HG03342 (cell line): Measurements from ENCODE around the gene AIPL1.

Source experiments
- ATAC-seq: cut with Tn5 transposase; IDR thresholded peaks from one replicate; pipeline ENCODE4 v1.9.1; 2021; ENCODE audit warnings: mild to moderate bottlenecking, moderate library complexity; ENCODE audit not compliant: unreplicated experiment

AIPL1 gene

DNA sequence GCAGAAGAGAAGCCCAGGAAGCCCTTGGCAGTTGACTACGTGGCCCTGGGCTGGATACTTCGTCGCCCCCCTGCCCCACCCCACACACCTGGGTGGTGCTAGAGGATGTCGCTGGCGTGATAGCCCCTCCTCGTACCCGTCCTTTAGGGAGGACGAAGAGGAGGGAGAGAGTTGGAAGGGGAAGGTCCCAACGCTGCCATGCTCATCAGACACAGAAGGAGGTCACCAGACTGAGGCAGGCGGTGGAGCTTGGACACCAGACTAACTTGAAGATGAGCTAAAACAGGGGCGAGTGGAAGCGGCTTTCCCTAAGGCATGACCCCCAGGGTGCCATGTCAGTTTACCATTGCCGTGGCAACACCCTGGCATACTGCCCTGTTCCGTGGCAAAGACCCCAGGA lies 11.0 kb downstream of the AIPL1 start:
- no peak for ATAC-seq

DNA sequence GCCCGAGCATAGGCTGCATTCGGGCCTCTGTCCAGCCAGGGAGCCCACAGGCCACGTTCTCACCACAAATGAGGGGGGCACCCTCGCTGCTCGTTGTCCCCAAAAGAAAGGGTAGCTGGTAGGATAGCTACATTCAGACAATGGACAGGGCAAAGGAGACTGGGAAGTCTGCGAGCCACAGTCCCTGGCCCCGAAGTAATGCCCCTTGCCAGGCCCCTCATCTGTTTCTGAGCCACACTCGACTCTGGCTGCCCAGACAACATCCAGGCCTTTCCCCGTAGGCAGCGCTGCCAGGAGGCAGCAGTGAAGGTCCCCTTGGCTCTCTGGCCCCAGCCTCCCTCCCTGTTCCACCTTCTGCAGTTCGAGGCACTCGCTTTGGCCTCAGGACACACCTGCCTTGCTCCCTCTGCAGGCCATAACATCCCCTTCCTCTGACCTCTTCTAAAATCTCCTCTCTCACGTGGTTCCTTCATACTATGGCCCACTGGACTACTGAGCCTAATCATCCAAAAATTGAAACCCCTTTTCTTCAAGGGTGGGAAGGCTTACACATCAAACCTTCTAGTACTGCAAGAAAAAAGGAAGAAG lies 12.2 kb downstream of the AIPL1 start:
- no peak for ATAC-seq

DNA sequence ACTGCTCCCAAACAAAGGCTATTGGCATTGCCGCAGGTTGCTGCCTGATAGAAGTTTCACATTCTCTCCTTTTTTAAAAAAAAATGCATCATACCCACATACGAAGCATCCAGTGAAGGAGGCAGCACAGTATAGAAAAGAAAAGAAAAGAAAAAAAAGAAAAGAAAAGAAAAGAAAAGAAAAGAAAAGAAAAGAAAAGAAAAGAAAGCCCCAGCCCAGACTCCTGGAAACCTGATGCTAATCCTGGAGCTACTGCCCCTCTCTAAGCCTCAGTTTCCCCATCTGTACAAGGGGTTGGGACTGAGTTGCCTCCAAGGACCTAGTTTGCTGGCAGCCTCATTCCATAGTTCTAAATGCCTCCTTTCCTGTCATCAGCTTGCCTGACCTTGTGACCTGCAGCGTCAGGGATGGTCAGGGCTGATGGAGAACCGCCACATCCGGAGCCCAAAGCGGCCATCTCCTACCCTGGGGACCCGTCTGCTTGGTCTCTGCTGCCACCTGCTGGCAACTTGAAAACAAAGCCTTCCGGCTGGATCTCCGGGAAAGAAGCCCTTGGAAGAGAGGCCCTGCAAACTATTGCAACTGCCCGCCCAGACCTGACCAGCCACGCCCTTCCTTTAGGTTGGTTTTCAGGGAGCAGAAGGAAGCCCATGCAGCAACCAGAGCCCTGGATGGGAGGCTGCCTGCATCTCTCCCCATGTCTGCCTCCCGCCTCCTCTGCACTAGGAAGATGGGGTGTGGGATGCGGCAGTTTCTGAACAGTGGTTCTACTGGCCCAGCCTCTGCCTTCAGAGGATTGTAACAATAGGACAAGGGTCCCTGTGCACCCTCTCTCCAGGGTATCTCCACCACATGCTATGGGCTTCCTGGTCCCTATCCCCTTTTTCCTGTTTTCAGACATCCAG lies 13.0 kb downstream of the AIPL1 start:
- ATAC-seq = no peak

DNA sequence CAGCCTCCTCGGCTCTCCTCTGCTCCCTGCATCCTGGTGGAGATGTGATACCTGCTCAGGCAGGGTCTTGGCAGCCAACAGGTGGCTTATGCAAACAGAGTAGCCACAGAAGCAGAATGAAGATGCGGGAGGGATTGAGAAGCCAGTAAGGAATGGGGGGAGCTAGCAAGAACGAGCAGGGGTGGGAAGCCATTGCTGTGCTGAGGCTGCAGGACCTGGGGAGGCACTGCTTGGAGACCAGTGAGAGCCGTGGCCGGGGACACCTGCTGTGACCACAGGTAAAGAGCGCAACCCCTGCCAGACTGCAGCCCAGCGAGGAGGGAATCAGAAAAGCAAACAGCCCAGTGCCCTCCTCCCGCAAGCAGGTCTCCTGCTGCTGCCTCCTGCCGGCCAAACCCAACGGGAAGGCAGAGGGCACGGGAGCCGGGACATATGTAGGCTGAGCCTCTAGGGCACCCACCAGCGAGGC lies 14.7 kb downstream of the AIPL1 start:
- no peak for ATAC-seq

DNA sequence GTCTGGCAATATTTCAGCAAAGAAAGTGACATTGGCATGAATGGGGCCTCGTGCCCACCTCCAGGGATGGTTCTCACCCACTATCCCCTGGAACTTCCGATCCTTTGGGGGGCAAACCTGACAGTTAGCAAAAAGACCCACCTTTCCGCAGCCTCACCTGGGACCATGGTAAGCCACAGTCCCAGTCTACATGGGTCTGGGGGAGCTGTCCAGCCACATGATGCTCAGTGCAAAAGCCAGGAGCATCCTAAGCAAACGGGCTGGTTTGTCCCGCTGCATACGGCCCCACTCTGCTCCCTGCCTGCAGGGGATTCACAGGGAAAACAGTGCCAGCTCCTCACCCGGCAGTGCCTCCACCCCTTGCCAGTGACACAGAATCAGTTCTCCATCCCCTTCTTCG lies 19.3 kb downstream of the AIPL1 start:
- ATAC-seq = no peak

DNA sequence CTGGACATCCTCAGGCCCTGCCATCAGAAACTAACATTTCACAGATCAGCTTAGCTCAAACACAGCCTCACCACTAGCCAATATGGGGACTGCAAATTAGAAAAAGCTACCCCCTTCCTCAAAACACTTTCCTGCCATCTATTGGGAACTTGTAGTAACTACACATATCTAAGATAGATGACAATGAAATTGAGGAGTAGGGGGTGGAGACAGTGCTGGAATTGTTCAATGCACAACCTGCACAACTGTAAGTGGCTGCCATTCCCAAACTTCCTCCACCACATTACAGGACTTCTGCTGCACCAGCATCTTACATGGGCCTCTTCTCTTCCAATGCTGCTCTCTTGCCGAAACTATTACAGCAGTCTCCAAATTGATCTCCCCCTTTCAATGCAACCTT lies 21.9 kb downstream of the AIPL1 start:
- ATAC-seq = no peak

DNA sequence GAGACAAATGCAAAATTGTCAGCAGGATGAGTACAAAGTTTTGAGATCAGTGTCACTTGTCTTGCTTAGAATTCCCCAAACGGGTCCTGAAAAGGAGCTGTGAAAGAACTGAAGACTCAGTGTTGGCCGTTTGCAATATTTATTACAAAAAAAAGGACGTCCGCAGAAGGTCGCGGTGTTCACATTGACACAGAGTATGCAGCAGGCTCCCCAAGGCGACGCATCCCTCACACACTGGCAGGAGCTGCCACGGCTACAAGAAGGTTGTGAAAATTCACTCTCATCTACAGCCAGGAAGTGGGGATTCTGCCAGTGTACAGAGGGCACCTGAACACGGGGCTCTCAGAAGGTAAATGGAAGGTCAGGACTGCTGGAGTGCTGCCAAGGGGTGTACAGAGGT lies 26.2 kb downstream of the AIPL1 start:
- ATAC-seq = no peak

DNA sequence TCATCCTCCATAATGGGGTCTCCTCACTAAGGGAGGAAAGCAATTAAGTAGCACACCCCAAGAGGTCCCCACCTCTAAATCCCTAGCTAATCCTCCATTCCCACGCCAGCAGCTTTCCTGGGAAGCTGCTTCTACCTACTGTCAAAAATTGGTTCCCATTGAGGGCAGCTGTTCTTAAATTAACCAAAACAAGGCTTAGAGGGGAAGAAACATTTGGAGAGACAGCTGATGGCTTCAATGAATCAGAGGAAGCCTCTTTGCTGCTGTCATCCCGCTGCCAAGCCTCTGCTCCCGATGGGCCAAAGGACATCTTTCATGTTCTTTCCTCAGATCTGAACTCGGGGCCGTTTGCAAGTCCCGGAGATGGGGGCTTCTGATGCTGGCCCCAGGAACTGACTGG lies 26.6 kb downstream of the AIPL1 start:
- no peak for ATAC-seq

DNA sequence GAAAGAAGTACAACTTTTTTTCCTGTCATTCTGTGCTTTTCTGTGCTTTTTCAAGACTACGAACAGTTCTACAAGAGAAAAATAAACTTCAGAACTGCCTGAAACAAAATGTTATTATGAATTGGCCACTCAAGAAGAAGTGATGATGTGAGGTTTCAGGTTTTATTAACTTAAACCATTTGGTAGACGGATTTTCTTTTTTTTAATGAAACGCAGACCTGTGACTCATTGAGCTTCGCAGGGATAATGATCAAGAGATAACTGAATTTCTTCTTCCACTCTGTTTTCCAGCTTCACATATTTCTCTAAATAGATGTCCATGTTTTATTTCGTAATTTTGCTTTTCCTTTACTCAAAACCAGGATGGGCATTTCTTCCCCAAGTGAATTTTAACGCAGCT lies 32.7 kb downstream of the AIPL1 start:
- ATAC-seq = no peak

DNA sequence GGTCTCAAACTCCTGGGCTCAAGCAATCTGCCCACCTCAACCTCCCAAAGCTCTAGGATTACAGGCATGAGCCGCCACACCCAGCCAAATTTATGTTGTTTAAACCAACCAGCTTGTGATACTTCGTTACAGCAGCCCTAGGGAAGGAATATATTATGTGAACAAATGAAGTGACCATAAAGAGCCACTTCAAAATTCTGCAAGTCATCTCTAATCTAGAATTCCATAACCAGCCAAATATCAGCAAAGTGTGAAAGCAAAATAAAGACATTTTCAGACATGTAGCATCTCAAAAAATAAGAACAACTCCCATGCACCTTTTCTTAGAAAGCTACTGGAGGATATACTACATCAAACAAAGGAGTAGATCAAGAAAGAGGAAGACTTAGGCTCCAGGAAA lies 36.0 kb downstream of the AIPL1 start:
- no peak for ATAC-seq

DNA sequence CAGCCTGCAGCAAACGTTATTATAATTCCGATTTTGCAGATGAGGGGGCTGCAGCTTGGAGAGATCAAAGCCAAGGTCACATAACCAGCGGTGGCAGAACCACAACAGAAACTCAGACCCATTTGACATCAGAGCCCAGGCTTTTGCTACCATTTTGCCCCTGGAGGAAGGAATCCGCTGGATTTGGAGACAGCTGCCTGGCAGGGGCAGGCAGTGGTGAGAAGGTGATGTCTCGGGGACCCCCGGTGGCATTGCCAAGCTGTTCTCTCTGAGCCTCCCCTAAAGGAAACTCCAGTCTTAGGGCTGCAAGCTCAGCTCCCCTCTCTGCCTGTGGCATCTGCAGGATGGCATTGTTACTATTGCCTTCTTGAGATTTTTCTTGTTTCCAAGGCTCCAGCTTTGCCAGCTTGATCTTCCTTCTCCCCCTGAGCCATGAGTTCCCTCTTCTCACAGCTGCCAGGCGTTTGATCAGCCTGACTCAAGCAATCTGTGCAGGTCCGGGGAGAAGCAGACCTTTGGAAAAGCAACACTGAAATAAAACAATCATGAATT lies 40.8 kb downstream of the AIPL1 start:
- ATAC-seq = no peak

DNA sequence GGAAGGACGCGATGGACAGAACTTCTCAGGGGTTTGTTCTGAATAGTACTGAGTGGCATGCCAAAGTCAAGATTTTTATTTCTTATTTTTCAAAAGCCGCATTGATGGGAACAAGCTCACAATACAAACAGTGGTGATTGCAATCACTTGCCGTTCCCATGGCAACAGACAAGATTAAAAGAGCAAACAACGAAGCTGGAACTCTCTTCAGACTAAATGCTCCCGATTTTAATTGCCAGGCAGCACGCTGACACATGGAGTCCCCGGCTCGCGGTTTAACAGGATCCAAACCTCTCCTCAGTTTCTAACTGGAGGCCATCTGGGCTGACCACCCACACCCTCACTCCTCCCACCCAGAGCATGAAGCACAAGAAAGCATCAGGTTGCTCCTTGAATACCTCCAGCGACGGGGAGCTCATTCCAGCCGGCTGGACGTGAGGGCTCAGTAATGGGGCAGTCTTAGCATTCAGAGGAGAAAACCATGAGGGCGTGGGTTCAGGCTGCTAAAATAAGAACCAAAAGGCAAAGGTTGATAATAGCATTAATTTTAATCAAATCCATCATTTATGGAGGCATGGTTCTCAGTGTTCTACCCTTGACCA lies 41.5 kb downstream of the AIPL1 start:
- no peak for ATAC-seq

DNA sequence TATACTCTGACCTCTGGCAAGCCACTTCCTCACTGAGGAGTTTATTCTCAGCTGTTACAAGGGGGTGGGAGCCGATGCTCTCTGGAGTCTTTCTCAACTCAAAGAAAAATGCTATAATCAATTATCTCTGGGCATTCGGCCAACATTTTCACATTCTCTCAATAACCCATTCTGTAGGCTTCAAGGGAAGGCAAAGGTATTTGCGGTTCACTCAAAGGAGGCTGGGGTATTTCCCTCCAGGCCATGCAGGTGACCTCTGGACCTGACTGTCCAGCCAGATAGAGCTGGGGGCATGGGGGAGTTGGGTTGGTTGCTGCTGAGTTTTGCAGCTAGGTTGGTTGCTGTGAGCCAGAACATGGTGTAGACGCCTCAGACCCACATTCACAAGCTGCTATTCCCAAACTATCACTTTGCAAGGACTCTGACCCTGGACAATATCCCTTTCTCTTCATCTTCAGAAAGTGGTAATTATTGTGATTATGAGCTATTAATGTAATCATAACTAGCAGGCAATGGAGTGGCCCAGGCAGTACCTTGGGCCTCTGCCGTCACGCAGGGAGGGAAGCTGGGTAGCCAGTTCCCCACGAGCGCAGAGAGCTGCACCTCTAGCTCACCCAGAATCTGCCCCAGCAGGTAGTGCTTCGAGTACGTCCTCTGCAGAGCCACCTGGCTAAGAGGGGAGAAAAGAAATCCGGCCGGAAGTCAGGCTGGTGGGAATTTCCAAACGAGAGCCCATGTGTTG lies 42.1 kb downstream of the AIPL1 start:
- ATAC-seq = no peak

DNA sequence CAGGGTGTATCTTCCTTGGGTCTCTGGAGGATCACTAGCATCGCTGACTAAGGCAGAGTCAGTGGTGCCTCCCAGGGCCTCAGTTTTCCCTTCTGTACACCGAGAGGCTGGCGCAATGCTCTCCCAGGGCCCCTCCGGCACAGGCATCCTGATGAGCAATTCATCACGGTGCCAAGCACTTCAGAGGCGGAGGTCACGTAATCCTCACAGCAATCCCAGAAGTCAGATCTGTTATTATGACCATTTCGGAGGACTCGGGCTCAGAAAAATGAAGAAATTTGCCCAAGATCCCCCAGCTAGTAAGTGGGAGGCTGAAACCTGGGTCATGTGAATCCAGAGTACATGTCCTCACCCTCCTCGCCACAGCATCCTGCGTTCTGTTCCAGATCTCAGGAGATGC lies 46.5 kb downstream of the AIPL1 start:
- ATAC-seq = no peak

DNA sequence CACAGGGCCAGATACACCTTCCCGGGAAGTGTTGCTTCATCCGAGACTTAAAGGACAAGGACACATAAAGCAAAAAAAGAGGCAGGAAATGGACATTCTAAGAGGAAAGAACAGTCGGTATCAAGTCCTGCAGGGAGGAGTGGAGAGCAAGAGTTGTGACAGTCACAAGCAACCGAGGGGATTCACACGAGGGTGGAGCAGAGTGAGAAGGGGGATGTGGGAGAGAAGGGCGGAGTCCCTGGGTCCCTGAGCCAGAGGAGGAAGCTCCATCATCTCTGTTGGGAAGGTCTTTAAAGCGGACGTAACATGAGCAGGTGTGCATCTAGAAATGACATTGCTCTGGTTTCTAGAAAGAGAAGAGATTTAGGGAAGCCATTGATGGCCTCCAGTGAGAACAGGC lies 47.1 kb downstream of the AIPL1 start:
- ATAC-seq = no peak

DNA sequence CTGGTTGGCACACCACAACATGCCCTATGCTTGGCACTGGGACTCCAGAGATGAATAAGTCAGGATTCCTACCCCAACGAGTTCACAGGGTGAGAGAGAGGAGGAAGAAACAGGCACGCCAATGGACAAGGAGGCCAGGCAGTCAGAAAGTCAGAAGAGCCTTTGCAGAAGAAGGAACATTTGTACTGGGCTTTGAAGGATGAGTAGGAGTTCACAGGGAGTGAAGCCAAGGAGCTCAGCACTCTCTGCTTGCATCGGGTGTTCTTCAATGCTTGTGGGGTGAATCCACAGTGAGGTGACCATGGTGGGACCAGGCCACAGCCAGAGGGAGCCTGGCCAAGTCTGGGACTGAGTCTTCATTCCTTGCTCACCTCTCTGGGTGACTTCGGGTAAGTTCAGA lies 47.5 kb downstream of the AIPL1 start:
- ATAC-seq = no peak

DNA sequence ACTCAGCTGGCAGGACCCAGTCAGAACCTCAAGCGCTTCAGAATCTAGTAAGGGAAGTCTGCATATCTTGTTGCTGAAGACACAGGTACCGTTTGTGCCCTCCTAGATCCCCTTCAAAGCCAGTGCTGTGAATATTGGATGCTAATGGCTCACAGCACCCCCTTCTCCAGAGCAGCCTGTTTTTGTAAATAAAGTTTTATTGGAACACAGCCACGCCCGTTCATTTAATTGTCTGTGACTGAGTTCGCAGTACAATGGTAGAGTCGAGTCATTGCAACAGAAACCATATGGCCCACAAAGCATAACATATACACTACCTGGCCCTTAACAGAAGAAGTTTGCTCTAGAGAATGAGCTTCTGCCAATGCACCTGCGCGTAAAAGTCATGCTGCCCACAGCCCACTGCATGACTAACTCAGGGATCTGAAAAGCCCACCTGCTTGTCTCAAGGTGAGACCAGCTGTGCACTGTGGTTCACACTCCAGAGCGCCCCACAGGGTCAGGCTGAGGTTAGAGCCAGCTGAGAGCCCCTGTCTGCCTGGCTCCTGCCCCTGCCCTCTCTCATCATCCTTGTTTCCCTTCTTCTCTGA lies 48.8 kb downstream of the AIPL1 start:
- ATAC-seq = no peak

DNA sequence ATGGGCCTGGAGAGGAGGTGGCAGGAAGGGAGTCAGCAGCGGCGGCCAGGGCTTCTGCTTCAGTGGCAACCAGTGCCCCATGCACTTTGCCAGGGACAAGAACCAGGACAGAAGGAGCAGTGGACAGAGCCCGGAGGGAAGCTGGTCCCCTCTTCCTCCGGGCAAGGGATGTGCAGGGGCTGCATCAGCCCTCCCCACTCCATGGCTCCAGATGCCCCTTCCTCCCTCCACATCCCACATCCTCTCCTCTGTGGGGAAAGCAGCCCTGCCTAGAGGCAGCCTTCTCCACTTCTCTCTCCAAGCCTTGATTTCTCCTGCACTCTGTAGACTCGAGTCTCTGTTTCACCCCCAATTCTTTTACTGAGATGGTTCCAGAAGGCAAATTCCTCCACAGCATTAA lies 50.4 kb downstream of the AIPL1 start:
- ATAC-seq = no peak

DNA sequence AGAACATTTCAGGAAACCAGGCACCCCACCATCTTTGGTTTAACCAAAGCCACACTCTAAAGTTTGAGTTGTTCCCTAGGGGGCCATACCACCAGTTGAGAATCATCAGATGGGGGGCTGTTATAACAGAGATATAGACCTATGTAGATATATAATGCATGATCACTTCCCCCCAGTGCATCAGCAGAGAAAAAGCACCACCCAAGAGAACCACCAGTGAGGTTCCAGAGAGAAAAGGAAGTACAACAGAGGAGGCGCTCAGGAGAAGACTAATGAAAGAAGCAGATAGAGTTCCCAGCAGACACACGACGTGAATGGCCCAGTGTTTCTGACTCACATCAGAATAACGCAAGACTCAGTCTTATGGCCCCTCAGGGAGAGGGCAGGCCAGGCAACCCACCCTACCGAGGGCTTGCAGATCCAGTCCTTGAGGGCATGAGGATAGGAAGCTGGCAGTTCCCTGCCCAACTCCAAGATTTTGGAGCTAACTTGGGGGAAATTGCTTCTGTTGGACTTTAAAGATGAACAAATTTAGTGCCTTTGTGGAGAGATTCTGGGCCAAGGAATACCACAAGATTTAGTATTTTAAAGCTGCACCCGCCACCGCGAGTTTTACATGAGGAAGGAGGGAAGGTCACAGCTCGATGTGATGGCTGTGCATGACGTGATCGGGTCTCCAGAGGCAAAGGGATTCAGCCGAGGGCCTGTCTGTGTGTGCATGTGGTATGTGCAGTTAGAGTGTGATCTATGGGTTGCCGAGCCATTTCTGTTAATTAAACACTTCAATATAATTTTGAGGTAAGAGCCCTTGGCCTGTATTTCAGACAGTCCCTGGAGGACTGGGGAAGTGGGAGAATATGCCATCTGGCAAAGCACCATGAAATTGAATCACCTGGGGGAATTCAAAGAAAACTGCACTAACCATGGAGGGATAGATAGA lies 53.1 kb downstream of the AIPL1 start:
- no peak for ATAC-seq
